Caco-2 (cell line): ENCODE data around the gene PRDM10. TPM values are rescaled to one million over a fixed set of nuclear protein-coding genes. Genes with fewer than 3 reads are reported as not detected.

Experiments used
- BruUV-seq: library from RNA; stranded (reverse); fragments of 400-500 nt; replicated peaks from 2 replicates; lab custom pipeline; 2021; lab: Mats Ljungman, UMichigan
- CTCF ChIA-PET: fragments of 300-600 bp; sonication (Branson Sonifier 250); formaldehyde crosslinking; loops from one replicate; lab custom pipeline; 2022; ENCODE audit warnings: antibody characterized with exemption; lab: Charles Lee
- POLR2A ChIA-PET: fragments of 300-600 bp; sonication (Branson Sonifier 250); formaldehyde crosslinking; loops from one replicate; lab custom pipeline; 2022; ENCODE audit warnings: antibody characterized with exemption; lab: Charles Lee
- DNase-seq, 2 experiments: peaks; one replicate each; pipeline versions ENCODE4 v3.0.0 to v3.0.0-alpha.2; 2020 to 2022
- H3K27me3 ChIP-seq: replicated peaks from 2 replicates; pipeline ENCODE4 v1.6.0; 2011; ENCODE audit warnings: low read length; ENCODE audit not compliant: control insufficient read depth, insufficient read depth
- H3K36me3 ChIP-seq: 2 replicates; pipeline ENCODE4 v1.5.1; 2011; ENCODE audit warnings: low read length; ENCODE audit not compliant: control insufficient read depth, insufficient read depth
- H3K4me1 ChIP-seq: fragments of 250-450 bp; sonication (Bioruptor Pico); 2 replicates; pipeline ENCODE4 v1.5.1; 2020; ENCODE audit warnings: mild to moderate bottlenecking
- H3K4me3 ChIP-seq: 2 replicates; pipeline ENCODE4 v1.5.1; 2011; ENCODE audit warnings: low read depth, mild to moderate bottlenecking, control low read depth, low read length
- H3K9me3 ChIP-seq: fragments of 250-450 bp; sonication (Bioruptor Pico); 2 replicates; pipeline ENCODE4 v1.5.1; 2020; ENCODE audit warnings: mild to moderate bottlenecking, moderate library complexity
- H3K27ac Mint-ChIP-seq: one replicate; pipeline ENCODE4 v1.8.0; 2022; ENCODE audit warnings: mixed read lengths; ENCODE audit not compliant: unreplicated experiment
- H3K27me3 Mint-ChIP-seq: one replicate; pipeline ENCODE4 v1.8.0; 2022; ENCODE audit warnings: mixed read lengths; ENCODE audit not compliant: insufficient read depth, unreplicated experiment
- H3K36me3 Mint-ChIP-seq: one replicate; pipeline ENCODE4 v1.8.0; 2022; ENCODE audit warnings: mild to moderate bottlenecking, mixed read lengths; ENCODE audit not compliant: insufficient read depth, unreplicated experiment
- H3K4me1 Mint-ChIP-seq: one replicate; pipeline ENCODE4 v1.8.0; 2022; ENCODE audit warnings: low read depth, mixed read lengths; ENCODE audit not compliant: unreplicated experiment
- H3K4me3 Mint-ChIP-seq: one replicate; pipeline ENCODE4 v1.8.0; 2022; ENCODE audit warnings: mild to moderate bottlenecking, moderate library complexity, mixed read lengths; ENCODE audit not compliant: unreplicated experiment
- H3K9me3 Mint-ChIP-seq: one replicate; pipeline ENCODE4 v1.8.0; 2022; ENCODE audit warnings: mixed read lengths; ENCODE audit not compliant: unreplicated experiment
- CTCF ChIP-seq, 2 experiments: fragments of 200-600 bp in 1 of 2; IDR thresholded peaks; 1 replicate in 1 of 2; 2 replicates in 1 of 2; pipeline versions ENCODE4 v1.5.1 to v1.8.0; 2011 to 2022; ENCODE audit warnings: antibody characterized with exemption in 1 of 2, control low read depth in 1 of 2, inconsistent platforms in 1 of 2, low read depth in 1 of 2, low read length in 1 of 2, mild to moderate bottlenecking in 1 of 2, moderate library complexity in 1 of 2; ENCODE audit not compliant: insufficient read depth in 1 of 2, severe bottlenecking in 1 of 2, unreplicated experiment in 1 of 2
- intact Hi-C: fragments of 100-400 bp; cut with micrococcal nuclease; formaldehyde crosslinking; loops from one replicate; pipeline ENCODE4 v1.10.0; 2022; ENCODE audit not compliant: unreplicated experiment
- total RNA-seq: library from RNA; stranded (reverse); gene quantifications from 2 replicates; pipeline ENCODE4 v1.2.3, GENCODE V29; 2022

PRDM10 gene
- total RNA-seq, 1 experiment from 2014 or later = 11.8 TPM

GRCh38 chr11:130029137-130029536 is 26.5 kb upstream of the PRDM10 start:
- peaks cover 66% of the 10 kb centered on the region for H3K4me1 ChIP-seq

DNA sequence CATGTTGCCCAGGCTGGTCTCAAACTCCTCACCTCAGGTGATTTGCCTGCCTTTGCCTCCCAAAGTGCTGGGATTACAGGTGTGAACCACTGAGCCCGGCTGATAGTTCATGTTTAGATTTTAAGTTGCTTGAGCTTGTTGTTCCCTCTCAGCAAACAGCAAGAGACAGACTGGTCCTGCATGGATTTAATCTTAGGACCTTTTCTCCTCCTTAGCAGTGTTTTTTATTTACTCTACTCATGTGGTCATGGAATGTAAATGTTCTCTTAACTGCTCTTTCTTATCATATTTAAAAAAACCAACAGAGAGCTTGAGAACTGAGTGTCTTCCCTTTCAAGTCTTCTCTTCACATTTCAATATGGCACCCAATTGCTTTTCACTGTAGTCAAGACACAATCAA is 22.7 kb upstream of the PRDM10 start:
- CTCF ChIA-PET = interaction anchor here (0.6 to 1.2 kb wide), 3 partner anchors 22 to 120 kb away, joined by 3 to 13 read pairs (median 3); partner anchors contain the start of gene PRDM10
- H3K27me3 Mint-ChIP-seq = no peaks in the 10 kb centered on the region
- H3K4me3 ChIP-seq = no peak overlapping the region
- H3K36me3 Mint-ChIP-seq = peaks cover 7% of the 10 kb centered on the region
- no peaks in the 10 kb centered on the region for H3K36me3 ChIP-seq
- POLR2A ChIA-PET = interaction anchor here (0.6 to 1.5 kb wide), 5 partner anchors 18 to 164 kb away, joined by 3 to 27 read pairs (median 9); partner anchors contain the start of genes APLP2 and PRDM10
- DNase-seq = peak in 1 of 2 experiments; percentile 53
- intact Hi-C loops = no loop called here
- peaks cover 68% of the 10 kb centered on the region for H3K4me1 ChIP-seq
- peaks cover 9% of the 10 kb centered on the region for H3K9me3 Mint-ChIP-seq
- peaks cover 50% of the 10 kb centered on the region for H3K4me1 Mint-ChIP-seq
- BruUV-seq = no TSS peak
- H3K4me3 Mint-ChIP-seq = peak overlapping the region; percentile 19
- no peaks in the 10 kb centered on the region for H3K27me3 ChIP-seq
- peak overlapping the region; percentile 85 for H3K27ac Mint-ChIP-seq
- TF ChIP-seq CTCF (IDR thresholded peaks at IDR 0.05; ENCODE audit: insufficient read depth in 1 of 2, low read depth in 1 of 2, low read length in 1 of 2, severe bottlenecking in 1 of 2, unreplicated experiment in 1 of 2) = no peak
- peaks cover 3% of the 10 kb centered on the region; the same call in 1 of the 2 replicates for H3K9me3 ChIP-seq

More at GRCh38 chr11:130029137-130029536, 26.5 kb upstream of the PRDM10 start:
- Mint-ChIP-seq H3K27me3 (no peaks in the 10 kb centered on the region), H3K27ac (peak overlapping the region; percentile 53), H3K36me3 (no peaks in the 10 kb centered on the region), H3K9me3 (no peaks in the 10 kb centered on the region), H3K4me3 (peak overlapping the region; percentile 10), H3K4me1 (peaks cover 47% of the 10 kb centered on the region)
- TF ChIP-seq CTCF (IDR thresholded peaks at IDR 0.05; ENCODE audit: insufficient read depth in 1 of 2, low read depth in 1 of 2, low read length in 1 of 2, severe bottlenecking in 1 of 2, unreplicated experiment in 1 of 2) = no peak
- CTCF ChIA-PET = no interaction called here
- BruUV-seq = no TSS peak
- Histone ChIP-seq H3K4me3 (no peak overlapping the region), H3K36me3 (no peaks in the 10 kb centered on the region), H3K9me3 (no peaks in the 10 kb centered on the region), H3K27me3 (no peaks in the 10 kb centered on the region)
- DNase-seq = no peak
- intact Hi-C loops = no loop called here
- POLR2A ChIA-PET = interaction anchor here (1.4 kb wide), 1 partner anchor 27 kb away, joined by 13 read pairs; the partner anchor contains the start of gene PRDM10

- no peaks in the 10 kb centered on the region for H3K27me3 ChIP-seq
- H3K4me3 ChIP-seq = no peak overlapping the region
- ChIA-PET CTCF (interaction anchor here (1.0 to 1.2 kb wide), 2 partner anchors 21 to 22 kb away, joined by 4 to 6 read pairs; partner anchors contain the start of gene PRDM10), POLR2A (interaction anchor here (0.5 kb wide), 1 partner anchor 22 kb away, joined by 9 read pairs; the partner anchor contains the start of gene PRDM10)
- peaks cover 7% of the 10 kb centered on the region for H3K36me3 Mint-ChIP-seq
- H3K27ac Mint-ChIP-seq = peak overlapping the region; percentile 71
- H3K9me3 ChIP-seq = peaks cover 3% of the 10 kb centered on the region; the same call in 1 of the 2 replicates
- H3K4me1 ChIP-seq = peaks cover 67% of the 10 kb centered on the region
- H3K36me3 ChIP-seq = no peaks in the 10 kb centered on the region
- no peak for TF ChIP-seq CTCF (IDR thresholded peaks at IDR 0.05; ENCODE audit: insufficient read depth in 1 of 2, low read depth in 1 of 2, low read length in 1 of 2, severe bottlenecking in 1 of 2, unreplicated experiment in 1 of 2)
- intact Hi-C loops = no loop called here
- peaks cover 9% of the 10 kb centered on the region for H3K9me3 Mint-ChIP-seq
- no peak for DNase-seq
- no peaks in the 10 kb centered on the region for H3K27me3 Mint-ChIP-seq
- no TSS peak for BruUV-seq
- H3K4me1 Mint-ChIP-seq = peaks cover 53% of the 10 kb centered on the region
- H3K4me3 Mint-ChIP-seq = no peak overlapping the region
Observed at GRCh38 chr11:130024361-130024760, 21.7 kb upstream of the PRDM10 start.
